Activated T-cell treated with anti-CD3 and anti-CD28 coated beads, Interleukin-2, amount 50 U/mL, for 1 hour (primary cell): ENCODE data around the gene SLX9.
"Not testable (repeated sequence)": the region's sequence is repeated elsewhere in the genome, so short reads cannot be mapped to it uniquely, and the experiment has no call there.

Source experiments
- DNase-seq: peaks from one replicate; pipeline ENCODE4 v3.0.0-alpha.2; 2020

Gene SLX9

GRCh38 chr21:45022736-45023135, 82.9 kb downstream of the SLX9 start:
- DNase-seq, result no peak

- DNase-seq, result not testable (repeated sequence)
These were observed 84.7 kb downstream of the SLX9 start for GRCh38 chr21:45024516-45024915.

- no peak for DNase-seq
These were observed 86.4 kb downstream of the SLX9 start for GRCh38 chr21:45026066-45026745.
